Measurements from ENCODE around the gene LNX2. TPM values are rescaled to one million over a fixed set of nuclear protein-coding genes. Genes with fewer than 3 reads are reported as not detected.

Gene LNX2
- total RNA-seq, 6 experiments from 2014 or later: 3.9 to 5.3 (median 5.2) TPM

GRCh38 chr13:27535546-27535945, 84.8 kb downstream of the LNX2 start:
- Mint-ChIP-seq H3K4me3 (no peak overlapping the region), H3K27ac (no peak overlapping the region), H3K4me1 (ENCODE audit: low read depth) (no peaks in the 10 kb centered on the region), H3K36me3 (ENCODE audit: low read depth) (no peaks in the 10 kb centered on the region), H3K27me3 (ENCODE audit: insufficient read depth) (peaks cover 6% of the 10 kb centered on the region; the same call in 1 of the 2 replicates), H3K9me3 (no peaks in the 10 kb centered on the region)
- TF ChIP-seq, protein P1, sequence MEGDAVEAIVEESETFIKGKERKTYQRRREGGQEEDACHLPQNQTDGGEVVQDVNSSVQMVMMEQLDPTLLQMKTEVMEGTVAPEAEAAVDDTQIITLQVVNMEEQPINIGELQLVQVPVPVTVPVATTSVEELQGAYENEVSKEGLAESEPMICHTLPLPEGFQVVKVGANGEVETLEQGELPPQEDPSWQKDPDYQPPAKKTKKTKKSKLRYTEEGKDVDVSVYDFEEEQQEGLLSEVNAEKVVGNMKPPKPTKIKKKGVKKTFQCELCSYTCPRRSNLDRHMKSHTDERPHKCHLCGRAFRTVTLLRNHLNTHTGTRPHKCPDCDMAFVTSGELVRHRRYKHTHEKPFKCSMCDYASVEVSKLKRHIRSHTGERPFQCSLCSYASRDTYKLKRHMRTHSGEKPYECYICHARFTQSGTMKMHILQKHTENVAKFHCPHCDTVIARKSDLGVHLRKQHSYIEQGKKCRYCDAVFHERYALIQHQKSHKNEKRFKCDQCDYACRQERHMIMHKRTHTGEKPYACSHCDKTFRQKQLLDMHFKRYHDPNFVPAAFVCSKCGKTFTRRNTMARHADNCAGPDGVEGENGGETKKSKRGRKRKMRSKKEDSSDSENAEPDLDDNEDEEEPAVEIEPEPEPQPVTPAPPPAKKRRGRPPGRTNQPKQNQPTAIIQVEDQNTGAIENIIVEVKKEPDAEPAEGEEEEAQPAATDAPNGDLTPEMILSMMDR (IDR thresholded peaks at IDR 0.05): no peak
- no peak for DNase-seq

DNA sequence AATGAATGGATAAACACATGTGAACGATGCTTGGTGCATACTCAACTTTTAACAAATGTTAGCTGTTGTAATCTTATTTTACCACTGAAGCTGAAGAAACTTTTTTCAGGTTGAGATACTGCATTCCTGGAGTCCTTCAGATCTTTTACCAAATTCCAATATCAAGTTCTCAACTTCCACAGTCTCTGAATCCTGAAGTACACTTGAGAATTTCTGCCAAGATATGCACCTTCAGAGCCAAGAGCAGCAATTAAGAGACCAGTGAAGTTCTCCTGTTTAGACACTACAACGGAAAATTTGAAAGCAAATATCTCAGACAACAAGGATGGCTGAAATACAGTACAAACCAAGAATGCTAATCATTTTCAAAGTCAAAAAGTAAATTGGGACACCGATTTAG, 85.3 kb downstream of the LNX2 start:
- no peak for DNase-seq
- H3K27ac Mint-ChIP-seq: no peak overlapping the region
- H3K36me3 Mint-ChIP-seq (ENCODE audit: low read depth): no peaks in the 10 kb centered on the region
- no peaks in the 10 kb centered on the region for H3K4me1 Mint-ChIP-seq (ENCODE audit: low read depth)
- H3K9me3 Mint-ChIP-seq: no peaks in the 10 kb centered on the region
- no peak overlapping the region for H3K4me3 Mint-ChIP-seq
- peaks cover 8% of the 10 kb centered on the region; the same call in 1 of the 2 replicates for H3K27me3 Mint-ChIP-seq (ENCODE audit: insufficient read depth)
- TF ChIP-seq, protein P1 (IDR thresholded peaks at IDR 0.05): no peak

DNA sequence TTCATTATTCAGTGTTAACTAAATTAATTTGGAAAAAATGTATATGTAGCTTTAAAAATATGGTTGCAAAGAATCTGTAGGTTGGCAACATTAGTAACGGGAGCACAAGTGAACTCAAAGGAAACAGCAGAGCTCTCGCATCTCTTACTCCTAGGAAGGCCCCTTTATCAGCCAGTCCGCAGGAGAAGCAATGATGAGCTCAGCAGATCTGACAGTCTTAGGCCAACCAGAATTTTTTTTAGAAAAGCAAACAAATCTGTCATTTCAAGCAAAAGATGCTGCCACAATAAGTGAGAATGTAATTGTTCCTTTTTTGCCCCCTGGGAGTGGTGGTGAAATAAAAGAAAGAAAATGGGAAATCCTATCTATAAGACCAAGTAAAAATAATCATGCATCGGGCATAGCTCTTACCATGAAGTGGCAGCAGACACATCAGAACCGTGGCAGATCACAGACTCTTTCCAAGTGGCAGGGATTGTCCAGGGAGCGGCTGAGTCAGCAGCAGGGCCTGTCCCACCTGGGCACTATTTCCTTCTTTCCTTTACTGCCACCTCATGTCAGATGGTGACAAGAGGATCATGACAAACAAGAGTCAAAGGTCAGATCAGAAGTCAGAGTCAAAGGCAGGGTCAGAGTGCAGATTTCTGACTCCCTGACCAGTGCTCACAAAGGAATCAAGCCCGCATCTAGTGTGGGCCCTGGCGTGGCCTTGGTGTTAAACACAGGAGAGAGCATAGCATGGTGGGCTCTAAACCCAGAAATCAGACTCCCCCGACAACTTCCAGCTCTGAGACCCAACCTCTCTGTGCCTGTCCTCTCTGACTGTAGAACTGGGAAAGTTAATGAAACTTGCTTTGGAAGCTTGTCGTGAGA, 86.0 kb downstream of the LNX2 start:
- Mint-ChIP-seq H3K4me3 (no peak overlapping the region), H3K9me3 (no peaks in the 10 kb centered on the region), H3K4me1 (ENCODE audit: low read depth) (no peaks in the 10 kb centered on the region), H3K27ac (no peak overlapping the region), H3K27me3 (ENCODE audit: insufficient read depth) (peaks cover 10% of the 10 kb centered on the region; the same call in 1 of the 2 replicates), H3K36me3 (ENCODE audit: low read depth) (no peaks in the 10 kb centered on the region)
- DNase-seq: no peak
- TF ChIP-seq, protein P1 (IDR thresholded peaks at IDR 0.05): no peak

- H3K4me1 Mint-ChIP-seq (ENCODE audit: low read depth): no peaks in the 10 kb centered on the region
- peak; percentile 56 for DNase-seq
- peak overlapping the region; percentile 29; the same call in 1 of the 2 replicates for H3K4me3 Mint-ChIP-seq
- H3K27me3 Mint-ChIP-seq (ENCODE audit: insufficient read depth): peaks cover 15% of the 10 kb centered on the region
- TF ChIP-seq, protein P1 (IDR thresholded peaks at IDR 0.05): peak; percentile 95
- H3K27ac Mint-ChIP-seq: no peak overlapping the region
- H3K9me3 Mint-ChIP-seq: peaks cover 2% of the 10 kb centered on the region; the same call in 1 of the 2 replicates
- no peaks in the 10 kb centered on the region for H3K36me3 Mint-ChIP-seq (ENCODE audit: low read depth)
These were observed 87.1 kb downstream of the LNX2 start for GRCh38 chr13:27533155-27533643.

DNA sequence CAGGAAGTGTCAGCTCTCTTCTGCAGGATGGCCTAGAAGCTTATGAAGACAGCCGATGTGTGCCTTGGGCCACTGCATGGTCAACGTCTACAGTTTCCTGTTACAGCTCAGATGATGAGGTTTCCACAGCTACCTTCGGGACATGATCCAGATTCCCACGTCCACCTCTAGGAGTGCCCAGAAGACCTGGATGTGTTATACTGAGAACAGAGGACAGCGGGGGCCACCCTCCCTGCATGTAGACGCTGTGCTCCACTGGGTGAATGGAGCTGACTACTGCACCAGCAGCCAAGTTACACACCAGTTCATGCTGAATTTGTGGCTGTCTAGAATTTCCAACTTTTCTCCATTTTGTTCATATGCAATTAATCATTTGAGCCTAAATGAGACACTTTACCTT, 91.4 kb downstream of the LNX2 start:
- H3K27me3 Mint-ChIP-seq (ENCODE audit: insufficient read depth): peaks cover 44% of the 10 kb centered on the region
- H3K27ac Mint-ChIP-seq: no peak overlapping the region
- H3K4me1 Mint-ChIP-seq (ENCODE audit: low read depth): no peaks in the 10 kb centered on the region
- H3K4me3 Mint-ChIP-seq: no peak overlapping the region
- no peaks in the 10 kb centered on the region for H3K36me3 Mint-ChIP-seq (ENCODE audit: low read depth)
- TF ChIP-seq, protein P1 (IDR thresholded peaks at IDR 0.05): no peak
- DNase-seq: no peak
- peaks cover 4% of the 10 kb centered on the region; the same call in 1 of the 2 replicates for H3K9me3 Mint-ChIP-seq

Measured in HFFc6 (cell line).